LHCN-M2 (cell line): Measurements from ENCODE around the gene TMEM88. TPM values are rescaled to one million over a fixed set of nuclear protein-coding genes. Genes with fewer than 3 reads are reported as not detected.
A peak's percentile ranks its signal among the peaks of the same experiment; 100 is the strongest.

Experiments used
- DNase-seq: peaks from one replicate; pipeline ENCODE4 v3.0.0-alpha.2; 2012; ENCODE audit warnings: low read depth
- total RNA-seq: library from RNA; depleted of rRNA; stranded (reverse); fragments of >200 nt; gene quantifications from 2 replicates; pipeline ENCODE4 v1.2.3, GENCODE V29; 2014

TMEM88 gene
- total RNA-seq, 1 experiment from 2014 or later: 1.1 TPM

DNA sequence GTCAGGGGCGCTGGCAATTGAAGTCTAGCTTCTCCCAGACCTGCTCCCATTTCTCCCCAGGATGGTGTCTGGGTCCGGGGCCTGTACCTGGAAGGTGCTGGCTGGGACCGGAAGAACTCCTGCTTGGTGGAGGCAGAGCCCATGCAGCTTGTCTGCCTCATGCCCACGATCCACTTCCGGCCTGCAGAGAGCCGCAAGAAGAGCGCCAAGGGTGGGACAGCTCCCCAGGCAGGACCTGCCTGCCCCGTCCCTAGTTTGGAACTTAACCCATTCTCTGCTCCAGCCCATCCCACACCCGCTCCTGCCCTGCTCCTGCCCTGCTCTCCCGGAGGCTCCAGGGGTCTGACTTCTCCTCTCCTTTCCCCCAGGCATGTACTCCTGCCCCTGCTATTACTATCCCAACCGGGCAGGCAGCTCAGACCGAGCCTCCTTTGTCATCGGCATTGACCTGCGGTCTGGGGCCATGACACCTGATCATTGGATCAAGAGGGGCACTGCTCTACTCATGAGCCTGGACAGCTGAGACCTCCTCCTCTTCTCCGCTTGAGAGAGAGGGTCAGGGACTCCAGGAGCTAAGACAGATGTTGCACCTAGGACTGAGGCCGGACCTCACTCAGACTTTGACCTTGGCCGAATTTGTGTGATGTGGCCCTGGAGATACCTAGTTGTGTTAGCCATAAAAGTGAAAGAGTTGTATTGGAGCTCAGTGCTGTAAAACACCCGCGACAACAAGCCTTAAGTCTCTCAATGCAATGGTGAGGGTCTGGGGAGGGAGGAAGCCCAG lies 21.7 kb upstream of the TMEM88 start:
- no peak for DNase-seq

DNA sequence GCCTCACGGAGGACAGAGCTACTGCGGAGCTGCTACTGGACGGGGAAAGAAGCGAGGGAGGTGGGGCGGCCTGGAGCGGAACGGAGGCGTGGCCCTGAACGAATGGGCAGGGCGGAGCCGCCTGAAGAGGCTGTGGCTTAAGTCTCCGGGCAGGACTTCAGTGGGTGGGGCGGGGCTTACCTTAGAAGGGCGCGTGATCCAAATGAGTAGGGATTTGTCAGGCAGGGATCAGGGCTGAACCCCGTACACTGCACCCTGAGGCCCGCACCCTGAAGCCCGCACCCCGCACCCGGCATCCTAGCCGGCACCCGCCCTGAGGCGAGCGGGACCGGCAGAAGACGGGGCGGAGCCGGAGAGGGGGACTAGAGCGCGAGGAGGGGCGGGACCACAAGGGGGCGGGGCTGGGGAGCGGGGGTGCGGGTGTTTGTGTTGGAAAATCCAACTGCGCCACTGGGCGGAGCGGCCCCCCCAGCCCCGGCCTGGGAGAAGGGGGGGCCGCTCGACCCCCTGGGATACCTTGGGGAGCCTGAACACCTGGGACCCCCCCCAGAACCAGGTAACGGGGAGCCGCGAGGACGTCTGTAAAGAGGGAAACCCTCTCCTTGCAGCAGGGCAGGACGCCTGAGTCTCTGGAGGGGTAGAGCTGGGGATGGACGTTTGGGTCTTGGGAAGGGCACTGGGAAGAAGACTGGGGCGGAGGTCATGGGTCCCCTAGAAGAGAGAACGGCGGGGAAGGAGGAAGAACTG lies 20.9 kb upstream of the TMEM88 start, which contains the start of gene KDM6B:
Gene KDM6B (plus strand): TSS at position 423 of the 747 bp plus-strand sequence. CDS start 11,338 bp downstream, outside the sequence.
- DNase-seq: peak; percentile 80

DNA sequence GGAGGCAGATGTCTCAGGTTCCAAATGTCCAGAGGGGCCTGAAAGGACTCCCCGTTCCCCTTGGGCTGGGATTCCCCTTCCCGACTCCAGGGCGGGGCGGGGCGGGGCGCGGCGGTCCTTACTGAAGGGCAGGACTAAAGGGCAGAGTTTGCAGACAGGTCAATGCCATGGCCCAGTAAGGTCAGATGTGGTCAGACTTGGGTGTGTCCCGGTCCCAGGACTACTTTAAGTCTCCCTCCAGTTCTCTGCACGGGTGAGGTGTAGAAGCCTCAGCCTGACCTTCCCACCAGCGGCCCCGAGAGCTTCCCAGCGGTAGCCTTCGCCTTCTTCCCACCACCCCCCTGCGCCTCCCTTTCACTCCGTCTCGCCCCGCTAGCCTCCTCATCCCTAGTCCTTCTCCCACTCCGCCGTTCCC lies 20.3 kb upstream of the TMEM88 start:
- peak; percentile 35 for DNase-seq

DNA sequence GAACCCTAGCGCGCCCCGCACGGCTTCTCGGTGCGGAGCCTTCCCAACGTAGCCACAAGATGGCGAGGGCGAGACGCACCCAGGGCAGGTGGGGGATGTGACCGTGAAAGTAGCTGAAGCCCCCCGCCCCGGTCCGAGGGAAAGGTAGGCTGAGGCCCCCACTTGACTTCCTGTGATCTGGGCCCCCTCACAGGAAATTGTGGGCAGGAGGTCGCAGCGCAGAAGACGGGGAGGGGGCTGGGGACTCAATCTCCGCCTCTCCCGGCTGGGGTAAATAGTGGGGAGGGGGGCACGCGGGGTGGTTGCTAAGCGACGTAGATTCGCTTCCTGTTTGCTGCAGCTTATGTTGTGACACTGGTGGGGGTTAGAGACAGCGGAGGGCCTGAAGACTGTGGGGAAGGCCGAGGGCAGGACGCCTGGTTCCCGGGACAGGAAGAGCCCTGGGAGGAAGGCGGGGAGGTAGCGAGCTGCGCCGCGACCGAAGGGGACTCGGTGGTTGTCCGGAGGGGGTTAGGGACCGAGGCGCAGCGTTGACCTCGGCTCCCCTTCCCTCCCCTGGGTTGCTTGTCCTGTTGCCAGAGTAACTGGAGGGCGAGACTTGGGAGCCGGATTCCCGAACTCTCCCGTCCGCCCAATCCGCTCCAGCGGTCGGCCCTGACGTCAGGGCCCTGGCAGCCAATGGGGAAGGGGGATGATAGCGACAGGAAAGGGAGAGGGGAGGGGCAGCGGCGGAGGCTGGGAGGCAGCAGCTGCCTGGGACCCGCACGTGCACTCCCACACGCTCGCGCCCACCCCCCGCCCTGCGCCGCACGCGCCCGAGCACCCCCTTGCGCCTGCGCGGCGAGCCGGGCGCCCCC lies 19.7 kb upstream of the TMEM88 start:
- DNase-seq: peak; percentile 98

DNA sequence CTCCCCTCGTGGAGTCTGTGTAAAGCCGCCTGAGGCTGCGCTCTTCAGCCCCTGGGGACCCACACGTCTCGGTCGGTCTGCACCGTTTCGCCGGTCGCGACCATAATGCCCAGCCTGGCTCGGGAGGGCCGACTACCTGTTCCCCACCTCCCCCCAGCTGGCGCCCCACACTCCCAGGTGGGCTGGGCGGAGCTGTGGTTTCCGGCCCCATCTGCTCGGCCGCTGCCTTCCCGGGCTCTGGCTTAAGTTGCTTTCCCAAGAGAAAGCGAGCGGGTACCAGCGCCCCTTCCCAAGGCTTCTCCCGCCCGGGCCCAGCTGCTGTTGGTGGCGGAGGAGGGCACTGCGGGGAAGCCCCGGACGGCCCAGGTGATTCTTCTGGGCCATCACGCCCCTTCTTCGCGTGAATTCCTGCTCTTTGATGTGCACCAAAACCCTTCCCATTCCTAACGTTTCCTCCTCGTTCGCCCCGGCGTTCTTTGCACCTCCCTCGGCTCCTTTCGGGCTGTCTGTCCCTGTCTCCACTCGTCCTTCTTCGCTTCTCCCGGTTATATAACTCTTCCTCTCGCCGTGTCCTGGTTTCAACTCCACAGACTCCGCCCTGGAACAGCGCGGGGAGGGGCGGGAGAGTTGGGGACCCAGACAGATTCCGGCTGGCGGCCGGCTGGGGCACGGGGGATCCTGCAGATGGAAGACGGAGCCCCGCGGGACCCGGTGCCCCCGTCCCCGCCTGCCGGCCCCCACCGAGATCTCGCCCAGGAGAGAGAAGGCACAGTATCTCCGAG lies 18.9 kb upstream of the TMEM88 start:
- no peak for DNase-seq

DNA sequence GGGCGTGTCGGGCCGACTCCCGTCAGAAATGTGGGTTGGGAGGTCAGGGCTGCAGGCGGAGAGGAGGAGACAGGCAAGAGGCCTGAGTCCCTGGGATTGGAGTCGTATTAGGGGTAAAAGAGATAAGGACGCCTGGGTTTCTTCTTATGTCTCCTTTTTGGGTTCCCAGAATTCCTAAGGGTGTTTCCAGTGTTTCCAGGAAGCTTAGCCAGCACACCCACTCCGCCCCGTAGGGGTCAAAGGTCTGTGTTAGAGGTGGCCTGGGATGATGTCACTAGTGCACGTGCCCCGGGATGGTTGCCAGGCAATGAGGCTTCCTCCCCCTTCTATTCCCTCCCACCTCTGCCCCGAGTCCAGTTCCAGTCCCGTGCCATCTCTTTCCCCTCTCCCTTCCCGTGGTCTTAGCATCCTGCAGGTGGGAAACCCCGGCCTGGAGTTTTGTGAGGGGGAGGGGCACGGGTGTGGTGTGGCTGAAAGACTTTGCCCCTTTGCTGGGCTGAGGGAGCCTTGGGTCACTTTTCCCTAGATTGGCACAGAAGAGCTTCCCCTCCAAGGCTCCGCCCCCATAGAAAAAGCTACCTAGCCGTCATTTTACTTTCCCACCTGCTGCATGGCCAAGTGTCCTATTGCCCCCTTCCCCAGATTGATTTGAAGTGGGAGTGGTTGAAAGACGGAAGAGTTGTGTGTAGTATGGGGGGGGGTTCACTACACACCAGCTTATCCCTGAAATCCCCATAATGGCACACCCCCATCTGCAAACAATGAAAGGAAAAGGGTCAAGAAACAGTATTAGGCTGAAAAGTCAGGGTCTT lies 18.1 kb upstream of the TMEM88 start:
- peak; percentile 97 for DNase-seq

DNA sequence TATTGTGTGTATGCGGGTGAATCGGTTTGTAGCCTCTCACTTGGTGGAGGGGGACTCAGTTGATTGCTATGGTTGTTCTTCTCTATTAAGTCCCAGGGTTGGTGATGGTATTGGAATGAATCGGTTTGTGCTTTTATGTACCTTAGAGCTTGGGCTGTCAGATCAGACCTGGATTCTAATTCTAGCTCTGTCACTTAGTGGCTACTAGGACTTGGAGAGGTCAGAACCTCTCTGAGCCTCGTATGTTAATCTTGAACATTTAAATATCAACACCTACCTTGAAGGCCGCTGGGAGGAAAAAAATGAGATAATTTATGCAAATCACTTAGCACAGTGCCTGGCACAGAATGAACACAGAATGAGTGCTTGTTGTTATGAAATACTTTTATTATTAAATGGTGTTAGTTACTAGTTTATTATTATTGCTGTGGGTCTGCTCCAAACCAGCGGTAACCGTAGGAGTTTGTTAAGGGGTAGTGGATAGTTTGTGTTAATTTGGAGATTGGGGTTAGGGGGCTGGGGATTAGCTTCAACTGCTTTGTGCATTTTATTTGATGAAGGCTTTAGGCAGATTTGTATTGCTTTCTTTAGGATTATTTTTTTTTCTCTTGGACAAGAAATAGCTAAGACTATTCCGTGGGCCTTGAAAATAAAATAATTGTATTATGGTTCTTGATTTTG lies 17.3 kb upstream of the TMEM88 start:
- no peak for DNase-seq

DNA sequence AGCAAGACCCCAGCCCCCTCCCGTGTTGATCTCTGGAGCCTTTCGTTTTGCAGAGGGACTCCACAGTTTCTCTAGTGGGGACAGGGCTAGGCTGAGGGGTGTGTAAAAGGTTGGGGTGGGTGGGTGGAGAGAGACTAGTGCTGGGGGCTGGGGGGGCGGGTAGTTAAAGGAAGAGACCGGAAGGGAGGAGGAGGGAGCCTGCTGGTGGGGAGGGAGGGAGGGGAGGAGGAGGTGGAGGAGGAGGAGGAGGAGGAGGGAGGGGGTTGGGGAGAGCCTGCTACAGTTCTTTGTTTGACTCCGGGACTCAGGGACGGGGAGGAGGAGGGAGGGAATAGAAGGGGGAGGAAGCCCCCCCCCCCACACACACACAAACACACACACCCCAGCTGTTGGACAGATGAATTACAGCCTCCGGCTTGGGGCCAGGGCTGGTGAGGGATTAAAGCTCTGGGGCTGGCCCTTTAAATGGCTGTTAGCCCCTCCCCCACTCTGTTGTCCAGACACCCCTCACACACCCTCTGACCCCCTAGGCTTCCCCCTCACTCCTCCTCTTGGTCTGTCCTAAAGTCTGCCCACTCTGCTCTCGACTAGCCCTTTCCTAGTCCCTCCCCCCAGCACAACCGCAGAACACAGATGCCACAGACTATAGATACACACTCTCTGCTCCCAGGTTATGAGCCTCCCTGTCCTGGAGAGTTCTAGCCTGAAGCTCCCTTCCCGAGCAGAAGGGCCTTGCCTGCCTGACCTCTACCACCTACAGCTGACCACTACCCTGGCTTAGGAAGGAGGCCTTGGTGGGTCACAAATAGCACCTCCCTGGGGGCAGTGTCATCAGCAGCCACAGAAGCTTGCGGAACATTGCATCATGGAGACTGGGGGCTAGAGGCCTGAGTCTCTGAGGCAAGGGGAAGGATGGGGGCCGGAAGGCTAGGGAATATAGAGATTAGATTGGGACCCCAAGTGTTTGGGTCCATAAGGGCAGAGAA lies 16.5 kb upstream of the TMEM88 start:
- DNase-seq: peak; percentile 75

DNA sequence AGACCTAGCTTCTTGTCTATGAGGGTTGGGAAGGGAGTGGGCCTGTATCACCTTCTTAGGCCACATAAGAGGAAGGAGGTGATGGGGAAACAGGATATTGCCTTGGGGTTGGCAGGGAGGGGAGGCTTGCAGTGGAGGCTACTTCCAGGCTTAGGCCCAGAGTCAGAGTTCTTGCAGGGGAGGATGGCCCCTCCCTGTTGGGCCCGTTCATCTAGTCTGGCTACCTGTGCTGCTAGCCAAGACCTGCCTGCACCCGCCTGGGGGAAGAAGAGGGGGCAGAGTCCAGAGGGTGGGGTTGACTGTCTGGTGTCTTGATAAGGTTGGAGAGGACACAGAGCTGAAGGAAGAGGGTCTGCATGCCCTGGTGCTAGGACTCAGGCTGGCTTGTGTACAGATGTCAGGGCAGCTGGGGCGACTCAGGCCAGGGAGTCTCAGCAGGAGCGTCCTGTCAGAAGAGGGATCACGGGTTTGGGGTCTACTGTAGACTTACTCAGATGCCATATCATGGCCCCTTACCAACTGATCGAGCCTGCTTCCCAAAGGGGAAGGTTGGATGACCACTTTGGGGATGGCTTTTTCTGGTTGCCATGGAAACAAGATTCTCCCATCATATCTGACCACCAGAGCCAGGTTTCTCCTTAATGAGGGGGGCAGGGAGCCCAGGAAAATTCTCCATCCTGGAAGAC lies 15.5 kb upstream of the TMEM88 start:
- no peak for DNase-seq

DNA sequence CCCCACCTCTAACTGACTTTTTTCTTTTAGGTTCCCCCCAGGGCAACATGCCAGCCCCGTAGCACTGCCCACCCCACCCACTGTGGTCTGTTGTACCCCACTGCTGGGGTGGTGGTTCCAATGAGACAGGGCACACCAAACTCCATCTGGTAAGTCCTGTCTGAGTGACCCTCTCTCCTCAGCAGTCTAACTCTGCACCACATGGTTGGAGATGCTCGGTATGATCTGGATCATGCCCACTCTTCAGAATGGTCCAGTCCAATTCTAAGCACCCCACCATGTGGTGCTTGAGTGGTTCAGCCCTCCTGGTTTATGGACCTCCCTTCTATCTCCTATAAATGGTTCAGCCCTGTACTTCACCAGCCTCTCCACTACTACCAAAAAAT lies 15.0 kb upstream of the TMEM88 start:
- DNase-seq: peak; percentile 50

DNA sequence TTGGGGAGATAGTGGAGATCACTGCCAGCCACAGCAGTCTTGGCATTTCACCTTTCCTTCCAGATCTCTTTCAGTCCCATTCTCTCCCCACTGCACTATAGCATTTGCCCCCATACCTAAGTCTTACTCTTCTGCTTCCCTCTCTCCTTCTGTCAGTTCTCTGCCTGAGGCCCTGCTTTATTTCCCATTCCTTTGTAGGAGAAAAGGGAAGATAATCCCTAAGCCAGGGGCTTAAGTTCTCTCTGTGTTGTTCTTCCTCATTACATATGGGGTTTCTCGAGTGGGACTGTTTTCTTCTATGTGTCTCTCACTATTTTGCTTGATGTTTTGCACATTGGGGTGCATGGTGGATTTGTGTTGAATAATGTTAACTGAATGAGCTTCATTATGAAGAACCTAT lies 14.4 kb upstream of the TMEM88 start:
- no peak for DNase-seq

DNA sequence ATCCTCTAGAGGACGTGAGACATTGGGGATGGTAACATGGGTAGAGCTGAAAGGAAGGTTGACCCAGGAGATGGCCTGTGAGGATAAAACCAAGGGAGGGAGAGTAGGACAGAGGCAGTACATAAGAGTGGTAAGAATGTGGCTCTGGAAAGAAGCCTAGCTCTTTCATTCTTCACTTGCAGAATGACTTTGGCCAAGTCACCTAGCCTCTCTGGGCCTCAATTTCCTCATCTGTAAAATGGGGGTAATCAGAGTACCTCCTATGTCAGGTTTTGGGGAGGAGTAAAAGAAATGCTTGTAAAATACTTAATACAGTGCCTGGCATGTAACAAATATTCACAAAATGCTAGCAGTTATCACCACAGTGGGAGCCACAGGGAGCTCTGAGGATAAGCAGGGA lies 14.0 kb upstream of the TMEM88 start:
- no peak for DNase-seq

DNA sequence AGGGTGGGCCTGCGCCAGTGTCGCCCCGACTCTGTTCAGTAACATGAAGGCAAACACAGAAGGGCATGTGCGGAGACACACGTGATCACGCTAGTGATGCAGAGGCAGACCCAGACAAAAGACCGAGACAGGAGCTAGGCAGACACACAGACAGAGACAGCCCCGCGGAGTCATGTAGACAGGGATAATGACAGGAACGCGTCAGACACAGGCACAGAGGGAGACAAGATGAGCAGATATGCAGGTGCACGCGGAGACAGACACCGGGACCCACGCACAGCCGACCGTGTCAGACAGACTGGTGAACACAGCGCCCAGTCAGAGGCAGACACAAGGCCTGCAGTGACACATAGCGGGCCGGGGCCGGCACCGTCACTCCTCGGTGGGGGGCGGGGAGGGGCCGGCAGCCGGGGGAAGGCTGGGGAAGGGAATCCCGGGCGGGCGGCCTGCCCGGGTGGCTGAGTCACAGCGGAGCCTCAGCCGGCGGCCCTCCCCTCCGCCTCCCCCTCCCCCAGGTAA lies 13.4 kb upstream of the TMEM88 start:
- DNase-seq: peak; percentile 83

DNA sequence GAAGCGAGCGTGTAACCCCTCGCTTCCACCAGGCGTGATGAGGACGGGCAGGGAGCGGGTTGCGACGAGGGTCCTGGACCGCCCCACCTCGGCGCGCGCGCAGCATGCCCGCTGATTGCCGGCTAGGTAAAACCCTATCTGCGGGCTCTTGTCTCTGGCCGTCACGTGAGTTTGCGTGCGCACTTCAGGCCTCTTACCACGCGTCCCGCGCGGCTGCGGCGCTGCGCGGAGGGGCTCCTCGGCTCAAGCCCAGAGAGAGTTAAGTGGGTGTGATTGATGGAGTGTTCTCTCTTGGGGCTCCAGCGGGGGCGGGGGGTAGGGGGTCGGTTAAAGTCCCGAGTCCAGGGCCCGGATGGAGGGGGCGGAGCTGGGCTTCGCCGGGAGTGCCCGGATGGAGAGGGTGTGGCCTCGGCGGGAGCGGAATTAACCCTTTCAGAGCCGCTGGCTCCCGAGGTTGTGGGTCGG lies 12.9 kb upstream of the TMEM88 start:
- peak; percentile 85 for DNase-seq

DNA sequence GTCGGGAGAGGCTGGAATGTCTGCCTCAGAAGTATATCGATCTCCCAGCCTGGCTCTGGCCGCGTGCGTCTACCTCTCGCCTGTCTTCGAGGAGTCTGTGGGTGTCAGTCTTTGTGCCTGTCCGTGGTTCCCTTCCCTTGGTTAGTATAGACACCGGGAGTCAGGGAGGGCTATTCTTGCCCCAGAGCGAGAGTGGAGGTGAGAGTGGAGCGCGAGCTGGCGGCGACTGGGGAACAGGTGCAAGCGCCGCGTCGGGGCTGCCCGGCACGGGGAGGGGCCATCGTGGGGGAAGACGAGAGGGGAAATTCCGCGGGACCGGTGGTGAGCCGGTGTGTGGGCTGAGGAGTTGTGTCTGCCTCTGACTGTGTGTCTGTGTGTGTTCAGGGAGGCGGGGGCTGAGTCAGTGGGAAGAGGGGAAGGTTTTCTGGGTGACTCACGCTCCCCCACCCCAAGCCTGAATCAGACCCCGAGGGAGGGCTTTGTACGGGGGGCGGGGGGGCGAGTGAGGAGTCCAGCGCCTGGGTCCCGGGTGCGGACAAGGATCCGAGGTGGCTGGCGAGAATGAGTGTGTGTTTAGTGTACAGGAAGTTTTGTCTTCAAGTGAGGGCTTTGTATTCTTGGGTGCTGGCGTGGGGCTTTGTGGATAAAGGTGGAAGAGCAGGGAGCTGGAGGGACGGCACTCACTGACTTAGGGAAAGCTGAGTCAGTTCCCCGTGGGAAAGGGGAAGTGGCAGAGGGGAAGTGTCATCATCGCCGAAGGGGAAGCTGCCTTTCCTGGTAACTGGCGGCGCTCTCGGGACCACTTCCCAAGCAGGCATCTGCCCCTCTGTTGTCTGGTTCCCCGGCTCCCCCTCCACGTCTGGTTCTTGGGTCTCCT lies 12.2 kb upstream of the TMEM88 start:
- peak; percentile 87 for DNase-seq

DNA sequence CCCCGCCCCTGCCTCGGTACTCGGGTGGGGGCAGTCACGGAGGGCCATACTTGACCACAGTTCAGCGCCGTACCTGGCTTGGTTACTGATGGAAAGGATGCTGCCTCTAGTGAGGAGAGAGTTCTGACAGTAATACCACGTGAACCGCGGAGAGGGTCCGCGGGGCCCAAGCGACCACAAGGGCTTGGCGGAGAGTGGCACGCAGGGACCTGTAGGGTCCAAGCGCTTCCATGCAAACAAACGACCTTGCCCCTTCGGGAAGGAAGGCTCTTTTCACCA lies 11.7 kb upstream of the TMEM88 start:
- DNase-seq: no peak
